HG03342 (cell line): ENCODE data around the gene DENND2D.
A peak's percentile ranks its signal among the peaks of the same experiment; 100 is the strongest.

Experiments used
- ATAC-seq: cut with Tn5 transposase; IDR thresholded peaks from one replicate; pipeline ENCODE4 v1.9.1; 2021; ENCODE audit warnings: mild to moderate bottlenecking, moderate library complexity; ENCODE audit not compliant: unreplicated experiment

Gene DENND2D

DNA sequence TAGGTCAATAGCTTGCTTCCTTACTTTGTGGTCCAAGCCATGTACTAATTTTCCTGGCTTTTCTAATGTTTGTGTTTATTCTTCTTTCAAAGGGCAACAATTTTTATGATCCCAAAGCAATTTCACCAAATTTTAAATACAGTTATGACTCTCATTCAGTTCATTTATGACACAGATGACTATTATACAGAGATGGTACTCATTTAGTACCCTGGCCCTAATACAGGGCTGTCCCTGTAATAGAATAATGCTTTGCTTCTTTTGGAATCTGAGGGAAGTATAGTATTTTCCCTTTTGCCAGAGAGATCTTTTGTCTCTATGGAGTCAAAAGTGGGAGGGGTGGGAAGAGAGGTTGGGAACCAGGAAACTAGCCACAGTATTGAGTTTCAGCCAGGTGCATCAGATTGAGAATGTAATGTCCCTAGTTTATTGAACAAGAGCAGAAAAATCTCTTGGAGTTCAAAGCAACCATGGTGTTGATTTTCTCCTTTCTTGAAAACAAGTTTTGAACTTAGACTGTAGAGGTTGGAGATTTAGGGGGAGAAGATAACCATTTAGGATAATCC is 20.4 kb downstream of the DENND2D start:
- no peak for ATAC-seq

DNA sequence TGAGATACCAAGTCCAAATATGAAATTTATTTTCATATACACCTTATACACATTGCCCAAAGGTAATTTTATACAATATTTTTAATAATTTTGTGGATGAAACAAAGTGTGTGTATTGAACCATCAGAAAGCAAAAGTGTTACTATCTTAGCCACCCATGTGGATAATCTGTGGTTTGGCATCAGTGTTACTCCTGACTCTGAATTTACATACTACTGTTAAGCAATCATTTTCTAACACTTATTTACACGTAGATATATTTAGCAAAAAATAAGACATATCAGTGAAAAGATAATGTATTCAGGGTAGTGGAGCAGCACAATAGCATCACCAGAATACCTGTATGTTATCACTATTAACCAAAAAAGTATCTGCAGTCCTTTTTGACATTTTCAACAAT is 23.8 kb downstream of the DENND2D start:
- no peak for ATAC-seq

DNA sequence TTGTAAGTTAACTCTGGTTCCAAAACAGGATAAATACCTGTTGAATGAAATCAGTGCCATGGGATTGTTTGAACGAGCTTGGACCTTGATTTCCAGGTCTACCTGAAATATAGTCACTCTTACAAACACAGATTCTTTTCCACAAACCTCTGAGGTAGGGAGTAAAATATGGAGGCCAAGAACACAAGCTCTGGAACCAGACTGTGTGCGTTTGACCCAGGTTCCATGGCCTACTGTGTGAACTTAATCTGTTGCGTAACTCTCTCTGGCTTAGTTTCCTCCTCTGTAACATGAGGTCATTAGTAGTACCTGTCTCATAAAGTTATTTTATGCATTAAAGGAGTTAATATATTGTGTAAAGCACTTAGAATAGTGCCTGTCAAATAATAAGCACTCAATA is 25.1 kb downstream of the DENND2D start:
- no peak for ATAC-seq

DNA sequence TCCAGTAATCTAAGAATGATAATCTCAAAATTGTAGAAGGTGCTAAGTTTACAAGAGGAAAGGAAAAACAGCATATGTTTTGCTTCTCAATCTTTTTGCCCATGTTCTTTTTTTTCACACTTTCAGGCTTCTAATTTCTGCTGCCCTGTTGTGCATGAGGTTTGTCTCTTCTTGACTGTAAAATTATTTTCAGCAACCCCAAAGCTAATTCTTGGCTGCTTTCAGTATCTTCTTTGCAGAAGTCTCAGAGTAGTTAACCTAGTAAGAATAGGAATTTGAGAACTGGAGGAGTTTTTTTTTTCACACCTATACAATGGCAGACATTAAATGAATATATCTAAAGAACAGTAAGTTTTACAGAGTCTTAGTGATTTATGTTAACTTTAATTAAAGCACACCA is 26.4 kb downstream of the DENND2D start:
- no peak for ATAC-seq

DNA sequence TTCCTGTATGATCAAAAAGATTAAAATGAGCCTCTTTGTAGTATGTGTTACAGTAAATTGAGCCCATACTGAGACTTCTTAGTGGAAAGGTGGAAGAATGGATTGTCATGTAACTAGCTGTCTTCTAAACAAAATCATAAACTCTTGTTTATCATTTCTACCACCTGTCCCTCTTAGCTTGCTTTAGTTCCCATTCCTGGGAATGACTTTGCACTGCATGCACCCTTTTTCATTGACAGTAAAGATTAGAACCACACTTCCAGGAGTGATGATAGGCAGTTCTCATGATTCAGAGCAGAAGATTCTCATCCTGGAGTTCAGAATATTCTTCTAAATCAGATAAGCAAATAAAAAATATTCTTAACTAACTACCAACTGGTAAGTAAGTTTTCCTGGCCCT is 28.0 kb downstream of the DENND2D start:
- ATAC-seq: no peak

DNA sequence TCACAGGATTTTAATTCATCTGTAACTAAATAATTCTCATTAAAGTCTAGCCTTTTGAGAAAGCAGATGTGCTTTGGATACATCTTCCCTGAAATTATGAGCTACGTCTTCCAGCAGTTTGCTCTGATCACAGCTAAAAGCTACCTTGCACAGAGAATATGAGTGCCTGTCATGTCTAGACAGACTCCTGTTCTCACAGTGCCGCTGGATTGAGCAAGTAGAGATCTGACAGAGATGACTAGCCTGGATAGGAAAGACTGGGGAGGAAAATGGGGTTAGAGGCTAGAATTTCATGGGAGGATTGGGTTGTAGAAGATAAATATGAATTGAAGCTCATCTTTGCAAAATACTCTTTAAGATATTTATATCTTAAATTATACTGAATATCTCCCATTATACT is 36.3 kb downstream of the DENND2D start:
- no peak for ATAC-seq

DNA sequence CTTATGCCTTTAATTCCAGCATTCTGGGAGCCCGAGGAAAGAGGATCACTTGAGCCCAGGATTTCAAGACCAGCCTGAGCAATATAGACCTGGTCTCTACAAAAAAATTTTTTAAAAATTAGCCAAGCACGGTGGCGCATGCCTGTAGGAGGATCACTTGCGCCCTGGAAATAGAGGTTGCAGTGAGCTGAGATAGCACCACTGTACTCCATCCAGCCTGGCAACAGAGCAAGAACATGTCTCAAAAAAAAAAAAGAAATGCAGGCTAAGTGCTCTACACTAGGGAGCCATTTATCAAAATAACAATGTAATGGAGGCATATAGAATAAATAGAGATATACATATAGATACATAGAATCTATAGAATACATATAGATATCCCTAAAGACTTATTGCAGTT is 37.1 kb downstream of the DENND2D start:
- no peak for ATAC-seq

DNA sequence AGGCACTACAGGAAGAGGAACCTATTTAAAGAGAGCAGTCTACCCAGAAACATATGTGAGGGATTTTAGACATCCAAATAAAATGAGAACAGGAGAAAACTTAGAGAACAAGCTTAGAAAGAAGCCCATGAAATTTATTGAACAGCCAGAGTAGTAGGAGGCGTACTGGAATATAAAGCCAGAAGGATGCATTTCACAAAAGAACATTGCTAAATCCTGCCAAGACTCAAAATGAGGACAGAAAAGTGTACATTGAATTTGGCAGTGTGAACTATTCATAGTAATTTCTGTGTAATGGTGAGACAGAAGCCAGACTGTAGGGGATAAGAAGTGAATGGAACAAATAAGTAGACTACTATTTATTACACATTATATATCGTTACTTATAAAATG is 38.0 kb downstream of the DENND2D start:
- ATAC-seq: no peak

DNA sequence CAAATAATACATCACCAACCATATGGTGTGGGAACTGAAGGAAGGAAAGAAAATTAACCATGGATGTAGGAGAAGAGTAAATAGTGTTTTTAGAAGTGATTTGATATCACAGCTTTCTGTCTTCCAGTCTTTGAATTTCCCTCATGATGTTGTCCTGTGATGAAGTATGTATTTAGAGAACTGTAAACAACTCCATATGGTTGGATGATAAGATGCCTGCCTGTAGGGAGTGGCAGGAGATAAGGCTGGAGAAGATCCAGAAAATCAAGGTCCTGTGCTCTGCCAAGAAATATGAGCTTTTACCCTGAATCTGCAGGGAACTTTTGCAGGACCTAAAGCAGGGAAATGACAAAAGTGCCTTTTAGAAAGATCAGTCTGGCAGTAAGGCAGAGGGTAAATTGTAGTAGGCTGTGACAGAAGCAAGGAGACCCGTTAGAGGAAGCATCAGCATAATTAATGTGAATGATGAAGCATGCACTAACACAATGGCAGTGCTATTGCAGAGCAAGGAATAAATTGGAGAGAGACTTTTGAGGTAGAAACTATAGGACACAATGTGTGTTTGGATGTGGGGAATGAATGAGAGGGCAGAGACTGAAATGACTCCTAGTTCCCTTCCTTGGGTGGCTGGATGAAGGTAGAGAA is 38.5 kb downstream of the DENND2D start:
- no peak for ATAC-seq

DNA sequence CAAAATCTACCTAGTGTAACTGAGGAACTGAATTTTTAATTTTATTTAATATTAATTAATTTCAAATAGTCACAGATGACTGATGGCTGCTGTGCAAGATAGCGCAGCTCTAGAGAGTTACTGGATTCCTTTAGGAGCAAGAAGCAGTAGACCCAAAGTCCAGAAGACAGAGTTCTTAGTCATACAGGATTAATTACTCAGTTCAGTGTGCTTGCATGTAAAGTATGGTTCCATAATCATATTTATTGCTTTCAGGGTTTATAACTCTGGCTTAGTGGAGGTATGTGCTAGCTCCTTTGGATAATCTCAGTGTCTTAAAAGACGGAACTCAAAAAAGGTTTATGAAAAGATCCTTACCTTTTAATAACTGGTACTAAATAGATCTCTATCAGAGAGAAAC is 43.0 kb downstream of the DENND2D start:
- ATAC-seq: no peak

DNA sequence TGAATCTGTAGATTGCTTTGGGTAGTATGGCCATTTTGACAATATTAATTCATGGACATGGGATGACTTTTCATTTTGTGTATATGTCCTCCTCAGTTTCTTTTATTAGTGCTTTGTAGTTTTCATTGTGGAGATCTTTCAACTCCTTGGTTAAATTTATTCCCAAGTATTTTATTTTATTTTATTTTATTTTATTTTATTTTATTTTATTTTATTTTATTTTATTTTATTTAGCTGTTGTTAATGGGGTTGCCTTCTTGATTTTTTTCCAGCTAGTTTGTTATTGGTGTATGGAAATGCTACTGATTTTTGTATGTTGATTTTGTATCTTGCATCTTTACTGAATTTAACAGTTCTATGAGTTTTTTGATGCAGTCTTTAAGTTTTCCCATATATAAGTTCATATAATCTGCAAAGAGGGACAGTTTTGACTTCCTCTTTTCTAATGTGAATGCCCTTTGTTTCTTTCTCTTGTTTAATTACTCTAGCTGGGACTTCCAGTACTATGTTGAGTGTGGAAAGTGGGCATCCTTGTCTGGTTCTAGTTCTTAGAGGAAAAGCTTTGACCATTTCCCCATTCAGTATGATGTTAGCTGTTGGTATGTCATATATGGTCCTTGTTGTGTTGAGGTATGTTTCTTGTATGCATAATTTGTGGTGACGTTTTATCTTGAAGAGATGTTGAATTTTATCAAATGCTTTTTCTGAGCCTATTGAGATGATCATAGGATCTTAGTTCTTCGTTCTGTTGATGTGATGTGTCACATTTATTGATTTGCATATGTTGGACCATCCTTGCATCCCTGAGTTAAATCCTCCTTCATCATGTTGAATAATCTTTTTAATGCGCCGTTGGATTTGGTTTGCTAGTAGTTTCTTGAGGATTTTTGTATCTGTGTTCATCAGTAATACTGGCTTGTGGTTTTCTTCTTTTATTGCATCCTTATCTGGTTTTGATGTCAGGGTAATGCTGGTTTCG is 46.1 kb downstream of the DENND2D start:
- no peak for ATAC-seq

DNA sequence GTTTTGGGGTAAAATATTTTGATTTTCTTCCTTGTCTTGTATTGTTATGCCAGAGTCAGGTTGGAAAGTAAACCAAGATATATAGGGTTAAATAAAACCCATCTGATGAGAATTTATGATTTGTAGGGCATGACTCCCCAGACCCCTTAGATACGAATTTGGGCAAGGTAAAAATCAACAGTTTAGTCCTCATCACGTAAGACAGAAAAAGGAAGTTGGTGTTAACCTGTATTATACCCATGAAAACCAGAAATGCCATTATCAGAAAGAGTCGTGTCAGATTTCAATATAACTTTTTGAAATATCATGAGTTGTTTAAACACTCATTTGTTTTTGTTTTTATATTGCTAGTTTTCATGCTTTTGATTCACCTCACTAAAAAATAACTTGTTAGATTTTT is 48.6 kb downstream of the DENND2D start:
- no peak for ATAC-seq

DNA sequence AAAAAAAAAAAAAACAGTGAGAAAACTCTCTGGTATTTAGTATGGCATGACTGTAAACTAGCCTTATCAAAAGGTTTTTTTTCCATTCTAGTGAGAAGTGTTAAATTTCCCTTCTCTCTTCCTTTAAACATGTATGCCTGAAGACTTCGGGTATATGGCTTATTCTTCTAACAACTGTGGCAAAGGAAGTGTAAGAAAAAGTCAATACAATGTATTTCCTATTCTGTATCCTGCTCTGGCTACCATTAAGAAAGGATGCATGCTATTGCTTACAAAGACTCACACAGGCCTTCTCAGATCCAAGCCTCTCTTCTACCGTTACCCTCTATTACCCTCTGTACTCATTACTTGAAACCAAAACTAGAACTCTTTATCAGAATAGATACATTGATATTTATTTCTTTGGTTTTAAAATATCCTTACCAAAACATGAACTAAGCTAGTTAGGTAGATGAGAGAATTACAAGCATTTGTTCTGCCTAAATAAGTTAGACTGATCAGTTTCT is 52.0 kb downstream of the DENND2D start:
- peak; percentile 70 for ATAC-seq

DNA sequence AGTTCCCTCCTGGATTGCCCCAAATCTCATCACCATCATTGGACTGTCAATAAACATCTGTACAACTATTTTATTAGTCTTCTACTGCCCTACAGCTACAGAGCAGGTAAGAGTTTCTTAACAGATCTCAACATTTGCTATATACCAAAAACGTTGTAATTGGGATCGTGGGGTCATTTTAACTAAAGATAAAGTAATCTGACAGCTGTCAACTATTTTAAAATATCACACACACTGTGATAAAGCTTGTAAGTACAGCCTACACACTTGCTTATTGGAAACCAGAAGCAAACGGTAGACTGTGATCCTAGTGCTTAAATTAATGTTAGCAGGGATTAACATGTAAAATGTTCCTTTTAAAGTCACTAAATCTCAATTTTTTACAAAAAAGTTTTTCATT is 52.5 kb downstream of the DENND2D start:
- no peak for ATAC-seq

DNA sequence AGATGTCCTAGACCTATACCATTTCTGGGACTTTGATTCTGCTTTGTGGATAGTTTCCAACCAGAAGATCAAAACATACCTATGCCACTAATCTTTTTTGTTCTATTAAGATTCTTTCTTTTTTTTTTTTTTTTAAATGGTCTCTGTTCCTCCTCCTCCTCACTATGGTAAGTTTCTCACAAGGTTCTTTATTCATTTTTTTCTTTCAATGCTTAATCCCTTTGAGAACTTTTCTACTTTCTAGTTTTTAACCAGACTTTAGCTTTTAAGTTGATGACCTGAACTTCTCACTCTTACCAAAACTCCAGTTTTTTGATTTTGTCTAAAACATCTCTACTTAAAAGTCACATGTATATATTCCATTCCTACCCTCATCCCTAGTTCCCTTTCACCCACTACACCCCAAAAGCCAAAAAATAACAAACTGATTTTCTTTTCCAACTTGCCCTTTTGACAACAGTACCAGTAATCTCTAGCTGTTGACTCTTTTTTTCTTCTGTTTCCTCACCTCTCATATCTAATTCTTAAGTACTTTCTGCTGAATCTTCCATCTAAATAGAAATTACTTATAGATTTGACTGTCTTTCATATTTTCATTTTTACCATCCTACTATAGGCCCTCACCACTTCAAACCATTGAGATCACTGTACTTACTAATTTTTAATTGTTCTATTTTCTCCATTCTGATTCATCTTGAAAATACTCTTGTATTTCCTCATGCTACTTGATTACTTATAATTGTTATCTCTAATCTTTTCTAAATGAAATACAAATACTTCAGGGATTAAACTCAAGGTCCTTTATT is 54.3 kb downstream of the DENND2D start:
- no peak for ATAC-seq

DNA sequence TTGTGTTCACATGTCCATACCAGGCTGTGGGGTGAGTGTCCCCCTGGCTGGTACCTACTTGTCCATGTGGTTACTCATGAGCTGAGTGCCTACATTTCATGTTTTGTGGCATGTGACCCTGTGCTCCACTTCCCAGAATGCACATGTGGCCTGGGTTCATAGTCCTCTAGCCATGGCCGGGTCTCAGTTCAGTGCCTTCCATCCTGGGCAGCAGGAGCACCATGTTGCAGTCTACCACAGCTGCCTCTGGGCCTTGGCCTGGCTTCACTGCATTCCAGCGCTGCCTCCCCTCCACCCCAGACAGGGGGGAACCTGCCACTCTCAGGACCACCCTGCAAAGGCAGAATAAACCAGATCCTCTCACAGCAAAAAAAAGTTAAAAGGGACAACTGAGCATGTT is 54.9 kb downstream of the DENND2D start:
- ATAC-seq: no peak

DNA sequence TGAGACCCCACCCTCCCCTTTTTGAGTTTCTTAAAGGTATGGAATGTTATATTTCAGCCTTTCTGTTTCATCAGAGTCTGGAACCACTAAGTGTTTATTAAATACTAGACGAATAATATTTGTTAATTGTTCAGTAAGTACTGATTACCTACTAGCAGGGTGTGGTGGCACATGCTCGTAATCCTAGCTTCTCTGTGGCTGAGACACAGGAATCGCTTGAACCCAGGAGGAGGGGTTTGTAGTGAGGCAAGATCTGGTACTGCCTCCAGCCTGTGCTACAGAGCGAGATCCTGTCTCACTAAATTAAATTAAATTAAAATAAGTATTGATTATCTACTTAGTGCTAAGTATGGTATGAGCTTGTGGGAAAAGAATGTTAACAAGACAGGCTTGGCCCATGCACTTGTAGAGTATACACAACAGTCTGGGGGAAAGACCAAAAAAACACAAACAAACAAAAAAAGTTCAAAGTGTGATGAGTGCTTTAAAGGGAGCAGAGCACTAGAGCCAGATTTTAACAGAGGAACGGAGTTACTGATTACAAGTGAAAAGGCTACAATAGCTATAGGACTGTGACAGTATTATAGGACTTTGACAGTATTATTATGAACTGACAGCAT is 58.0 kb downstream of the DENND2D start:
- no peak for ATAC-seq

DNA sequence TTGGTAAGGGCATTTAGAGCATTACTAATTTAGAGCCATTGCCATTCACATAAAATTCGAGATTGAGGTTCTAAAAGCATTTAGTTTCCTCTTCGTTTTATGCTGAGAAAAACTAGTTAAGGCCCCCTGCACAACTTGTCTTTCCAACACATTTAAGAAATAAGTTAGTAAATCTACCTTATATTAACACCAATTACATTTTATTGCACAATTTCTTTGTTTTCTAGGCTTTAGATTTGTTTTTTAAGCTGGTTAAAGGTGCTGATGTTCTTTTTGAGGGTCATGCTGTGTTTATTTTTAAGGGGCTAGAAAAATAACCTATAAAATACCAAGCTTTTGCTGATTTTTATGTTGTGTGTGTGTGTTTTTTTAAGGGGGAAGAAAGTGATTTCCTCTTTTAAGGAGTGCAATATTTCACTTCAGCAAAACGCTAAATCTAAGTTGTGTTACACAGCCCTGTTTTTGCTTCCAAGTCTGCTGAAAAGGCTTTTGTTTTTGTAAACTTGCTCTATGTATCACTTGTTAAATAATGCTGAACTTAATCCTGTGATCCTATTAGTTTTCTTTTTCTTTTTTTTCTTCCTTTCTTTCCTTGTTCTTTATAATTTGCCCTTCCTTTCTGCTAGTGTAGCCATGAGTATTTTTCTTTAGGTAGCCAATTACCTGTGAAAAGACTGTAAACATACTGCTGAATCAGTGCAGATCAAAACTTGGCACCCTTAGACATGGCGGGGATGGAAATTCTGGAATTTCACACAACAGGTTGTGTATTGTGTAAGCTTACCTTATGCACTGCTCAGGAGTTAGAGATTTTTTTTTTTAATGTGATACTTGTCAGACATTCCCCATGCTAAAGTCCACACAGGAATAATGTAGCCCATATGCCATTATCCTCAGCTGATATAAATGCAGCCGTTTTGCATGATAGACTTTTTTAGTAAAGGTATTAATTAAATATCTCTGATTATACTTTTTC is 58.9 kb downstream of the DENND2D start:
- ATAC-seq: no peak

DNA sequence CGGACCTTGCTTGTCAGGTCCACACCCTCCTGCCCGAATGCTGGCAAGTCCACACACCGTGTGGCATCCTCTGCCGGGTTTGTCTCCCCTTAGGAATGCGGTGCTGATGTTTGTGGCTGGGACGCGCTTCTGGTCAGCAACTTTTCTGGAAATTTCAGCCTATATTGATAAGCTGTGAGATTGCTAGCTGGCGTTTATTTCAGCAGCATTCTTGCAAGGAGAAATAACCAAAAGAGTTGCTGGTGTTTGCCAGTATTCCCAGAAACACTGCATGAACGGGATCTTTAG is 59.8 kb downstream of the DENND2D start:
- no peak for ATAC-seq
